HL-60/S4 treated with retinoic acid at 250 ng/mL for 4 days and 3 days (cell line): ENCODE data around the gene VPS13D.

Experiments used
- in situ Hi-C: fragments of 300-500 bp; cut with MboI; formaldehyde crosslinking; loops from 2 replicates; pipeline ENCODE4 v1.7.0; 2022; ENCODE audit warnings: low sequenced_read_pairs

Gene VPS13D, protein sequence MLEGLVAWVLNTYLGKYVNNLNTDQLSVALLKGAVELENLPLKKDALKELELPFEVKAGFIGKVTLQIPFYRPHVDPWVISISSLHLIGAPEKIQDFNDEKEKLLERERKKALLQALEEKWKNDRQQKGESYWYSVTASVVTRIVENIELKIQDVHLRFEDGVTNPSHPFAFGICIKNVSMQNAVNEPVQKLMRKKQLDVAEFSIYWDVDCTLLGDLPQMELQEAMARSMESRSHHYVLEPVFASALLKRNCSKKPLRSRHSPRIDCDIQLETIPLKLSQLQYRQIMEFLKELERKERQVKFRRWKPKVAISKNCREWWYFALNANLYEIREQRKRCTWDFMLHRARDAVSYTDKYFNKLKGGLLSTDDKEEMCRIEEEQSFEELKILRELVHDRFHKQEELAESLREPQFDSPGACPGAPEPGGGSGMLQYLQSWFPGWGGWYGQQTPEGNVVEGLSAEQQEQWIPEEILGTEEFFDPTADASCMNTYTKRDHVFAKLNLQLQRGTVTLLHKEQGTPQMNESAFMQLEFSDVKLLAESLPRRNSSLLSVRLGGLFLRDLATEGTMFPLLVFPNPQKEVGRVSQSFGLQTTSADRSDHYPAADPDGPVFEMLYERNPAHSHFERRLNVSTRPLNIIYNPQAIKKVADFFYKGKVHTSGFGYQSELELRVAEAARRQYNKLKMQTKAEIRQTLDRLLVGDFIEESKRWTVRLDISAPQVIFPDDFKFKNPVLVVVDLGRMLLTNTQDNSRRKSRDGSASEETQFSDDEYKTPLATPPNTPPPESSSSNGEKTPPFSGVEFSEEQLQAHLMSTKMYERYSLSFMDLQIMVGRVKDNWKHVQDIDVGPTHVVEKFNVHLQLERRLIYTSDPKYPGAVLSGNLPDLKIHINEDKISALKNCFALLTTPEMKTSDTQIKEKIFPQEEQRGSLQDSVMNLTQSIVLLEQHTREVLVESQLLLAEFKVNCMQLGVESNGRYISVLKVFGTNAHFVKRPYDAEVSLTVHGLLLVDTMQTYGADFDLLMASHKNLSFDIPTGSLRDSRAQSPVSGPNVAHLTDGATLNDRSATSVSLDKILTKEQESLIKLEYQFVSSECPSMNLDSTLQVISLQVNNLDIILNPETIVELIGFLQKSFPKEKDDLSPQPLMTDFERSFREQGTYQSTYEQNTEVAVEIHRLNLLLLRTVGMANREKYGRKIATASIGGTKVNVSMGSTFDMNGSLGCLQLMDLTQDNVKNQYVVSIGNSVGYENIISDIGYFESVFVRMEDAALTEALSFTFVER (N-terminal part only)

DNA sequence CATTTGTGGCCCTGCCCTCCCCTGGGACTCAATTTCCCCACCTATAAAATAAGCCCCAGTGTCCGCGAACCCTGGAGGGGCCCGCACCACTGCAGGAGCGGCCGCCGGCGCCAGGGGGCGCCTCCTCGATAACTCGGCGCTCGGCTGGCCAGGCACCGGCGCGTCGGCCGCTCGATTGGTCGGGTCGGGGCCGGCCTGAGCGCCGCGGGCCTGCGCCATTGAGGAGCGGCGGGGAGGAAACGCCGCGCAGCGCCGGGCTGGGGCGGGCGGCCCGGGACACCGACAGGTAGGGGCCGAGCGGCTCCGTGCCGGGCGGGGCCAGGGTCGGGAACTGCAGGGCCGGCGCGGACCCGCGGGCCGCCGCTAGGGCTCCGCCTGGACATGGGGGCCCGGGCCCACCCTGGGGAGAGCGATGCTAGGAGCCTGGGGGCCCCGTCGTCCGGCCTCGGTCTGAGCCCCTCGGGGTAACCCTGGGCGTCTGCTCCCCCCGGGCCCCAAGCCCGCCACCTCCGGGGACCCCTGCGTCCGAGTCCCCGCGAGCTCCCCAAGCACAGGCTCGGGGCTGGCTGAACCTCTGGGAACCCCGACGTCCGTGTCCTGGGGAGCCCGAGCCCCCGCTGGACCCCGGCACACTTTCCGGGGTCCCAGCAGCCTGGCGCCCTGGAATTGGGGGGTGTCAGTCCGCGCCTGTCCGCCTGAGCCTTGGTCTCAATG, at the start of gene VPS13D:
Gene VPS13D (plus strand): TSS at position 196 of the 714 bp plus-strand sequence. CDS start 4,237 bp downstream, outside the sequence.
- in situ Hi-C loops: no loop called here

DNA sequence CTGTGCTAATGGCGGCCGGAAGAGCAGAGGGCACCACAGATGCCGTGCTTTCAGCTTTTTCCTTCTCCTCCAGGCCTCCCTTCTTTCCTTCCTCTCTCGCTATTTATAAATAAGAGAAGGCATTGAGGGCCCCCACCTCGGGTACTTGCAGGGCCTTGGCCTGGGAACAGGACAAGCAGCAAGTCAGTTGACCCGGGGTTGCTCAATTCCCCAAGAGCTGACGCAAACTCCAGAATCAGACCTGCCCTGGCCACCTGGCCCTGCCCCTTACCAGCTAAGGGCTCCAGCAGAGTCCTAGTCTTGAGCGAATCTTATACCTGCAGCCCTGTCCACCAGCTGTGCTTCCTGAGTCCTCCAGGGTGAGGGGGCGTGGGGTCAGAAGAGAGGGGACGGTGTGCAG, 49.5 kb upstream of the VPS13D start:
- in situ Hi-C loops: no loop called here

DNA sequence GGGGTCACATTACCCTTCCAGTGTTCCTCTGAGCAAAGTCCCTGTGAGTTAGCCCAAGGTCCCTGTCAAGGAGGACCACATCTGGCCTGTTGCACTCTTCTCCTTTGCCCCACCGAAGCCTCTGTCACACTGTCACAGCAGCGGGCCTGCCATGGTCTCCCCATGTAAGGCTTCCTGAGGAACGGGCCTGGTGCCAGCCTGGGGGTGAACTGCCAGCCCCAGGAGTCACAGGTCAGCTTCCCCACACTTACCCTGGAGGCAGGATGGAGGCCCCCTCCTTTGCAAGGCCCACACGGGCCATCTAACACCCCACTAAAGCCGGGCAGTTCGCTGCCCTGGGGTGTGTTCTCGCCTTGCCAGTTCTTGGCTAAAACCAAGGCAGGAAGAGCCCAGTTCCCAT, 48.9 kb upstream of the VPS13D start:
- in situ Hi-C loops: no loop called here

DNA sequence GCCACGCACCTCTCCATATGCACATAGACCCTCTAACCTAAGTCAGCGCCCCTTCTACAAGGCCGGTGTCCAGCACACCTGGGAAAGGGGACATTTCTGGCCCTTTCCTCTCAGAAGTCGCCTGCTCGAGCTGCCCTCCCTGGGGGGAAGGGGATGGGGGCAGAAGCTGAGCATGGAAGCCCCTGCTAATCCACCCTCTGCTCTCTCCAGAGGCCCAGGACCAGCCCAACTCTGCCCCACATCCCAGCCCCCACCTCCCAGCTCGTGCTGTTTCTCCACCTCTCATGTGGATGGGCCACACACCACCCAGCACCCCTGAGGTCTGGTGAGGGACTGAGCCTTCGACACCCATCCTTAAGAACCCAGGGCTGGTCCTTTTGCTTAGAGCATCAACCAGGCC, 48.3 kb upstream of the VPS13D start:
- in situ Hi-C loops: no loop called here

DNA sequence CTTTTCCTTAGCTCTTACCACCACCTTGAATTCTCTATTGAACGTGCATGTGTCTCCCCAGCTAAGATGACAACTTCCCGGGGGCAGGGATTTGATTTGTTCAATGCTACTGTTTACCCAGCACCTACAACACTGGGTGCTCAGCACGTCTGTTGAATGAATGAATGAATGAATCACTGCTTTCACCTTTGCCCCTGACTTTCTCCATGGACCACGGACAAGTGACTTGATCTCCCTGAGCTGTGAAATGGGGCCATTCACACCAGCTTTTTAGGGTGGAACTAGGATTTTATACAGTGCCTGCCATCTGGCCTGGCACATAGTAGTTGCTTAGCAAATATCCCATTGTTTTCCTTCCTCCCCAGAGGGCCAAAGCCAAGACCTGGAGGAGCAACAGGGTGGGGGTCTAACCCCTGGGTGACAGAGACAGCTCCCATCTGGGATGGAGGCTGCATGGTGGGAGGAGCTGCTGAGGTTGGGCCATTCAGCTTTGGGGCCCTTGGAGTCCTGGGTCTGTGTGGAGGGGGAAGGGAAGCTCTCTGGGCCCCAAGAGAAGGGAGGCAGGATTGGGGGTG, 47.3 kb upstream of the VPS13D start:
- in situ Hi-C loops: no loop called here

DNA sequence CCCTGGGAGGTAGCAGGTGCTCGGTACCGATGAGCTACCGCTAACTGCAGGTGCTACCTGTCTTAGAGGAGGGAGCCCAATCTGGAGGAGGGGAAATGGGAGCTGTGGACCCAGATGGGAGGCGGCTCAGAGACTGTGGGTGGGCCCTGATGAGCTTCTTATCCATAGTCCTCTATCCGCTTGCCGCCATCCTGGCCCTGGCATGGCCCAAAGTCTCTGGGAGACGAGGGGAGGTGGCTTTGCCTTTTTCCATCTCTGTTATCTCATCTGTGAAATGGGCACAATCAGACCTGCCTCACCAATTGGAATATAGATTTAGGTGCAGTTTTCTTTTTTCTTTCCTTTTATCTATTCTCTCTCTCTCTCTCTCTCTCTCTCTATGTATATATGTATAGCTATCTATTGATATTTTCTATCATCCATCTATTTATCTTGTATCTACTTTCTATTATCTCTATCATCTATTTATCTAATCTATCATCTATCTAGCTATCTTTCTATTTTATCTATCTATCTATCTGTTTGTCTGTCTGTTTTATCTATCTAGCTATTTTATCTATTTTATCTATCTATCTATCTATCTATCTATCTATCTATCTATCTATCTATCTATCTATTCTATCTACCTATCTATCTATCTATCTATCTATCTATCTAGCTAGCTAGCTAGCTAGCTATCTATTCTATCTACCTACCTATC, 46.6 kb upstream of the VPS13D start:
- in situ Hi-C loops: no loop called here

DNA sequence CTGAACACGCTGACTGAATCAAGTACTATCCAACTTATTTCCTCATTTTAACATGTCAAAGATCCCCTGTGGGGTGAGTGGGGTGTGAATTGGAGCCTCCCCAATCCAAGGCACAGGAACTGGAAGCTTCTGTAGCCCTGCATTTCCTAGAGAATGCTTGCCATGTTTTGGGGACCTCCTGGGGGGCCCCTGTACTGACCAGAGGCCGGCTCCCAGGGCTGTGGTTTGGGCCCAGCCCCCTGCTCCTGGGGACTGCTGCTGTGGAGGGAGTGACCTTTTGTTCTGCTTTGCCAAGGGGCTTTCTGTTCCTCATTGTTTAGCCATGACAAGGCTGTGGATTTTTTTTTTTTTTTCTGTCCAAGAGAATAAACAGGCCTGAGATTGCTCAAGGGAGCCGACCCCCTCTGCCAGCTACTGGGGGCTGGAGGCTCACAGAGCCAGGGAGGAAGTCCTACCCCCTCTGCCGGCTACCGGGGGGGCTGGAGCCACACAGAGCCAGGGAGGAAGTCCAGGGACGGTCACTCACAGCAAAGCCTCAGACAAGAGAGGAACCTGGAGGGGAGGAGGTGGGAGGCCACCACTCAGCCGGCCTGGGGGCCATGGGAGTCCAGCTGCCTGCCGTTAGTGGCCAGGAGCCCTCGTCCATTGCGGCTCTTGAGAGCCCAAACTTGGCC, 45.7 kb upstream of the VPS13D start:
- in situ Hi-C loops: no loop called here

DNA sequence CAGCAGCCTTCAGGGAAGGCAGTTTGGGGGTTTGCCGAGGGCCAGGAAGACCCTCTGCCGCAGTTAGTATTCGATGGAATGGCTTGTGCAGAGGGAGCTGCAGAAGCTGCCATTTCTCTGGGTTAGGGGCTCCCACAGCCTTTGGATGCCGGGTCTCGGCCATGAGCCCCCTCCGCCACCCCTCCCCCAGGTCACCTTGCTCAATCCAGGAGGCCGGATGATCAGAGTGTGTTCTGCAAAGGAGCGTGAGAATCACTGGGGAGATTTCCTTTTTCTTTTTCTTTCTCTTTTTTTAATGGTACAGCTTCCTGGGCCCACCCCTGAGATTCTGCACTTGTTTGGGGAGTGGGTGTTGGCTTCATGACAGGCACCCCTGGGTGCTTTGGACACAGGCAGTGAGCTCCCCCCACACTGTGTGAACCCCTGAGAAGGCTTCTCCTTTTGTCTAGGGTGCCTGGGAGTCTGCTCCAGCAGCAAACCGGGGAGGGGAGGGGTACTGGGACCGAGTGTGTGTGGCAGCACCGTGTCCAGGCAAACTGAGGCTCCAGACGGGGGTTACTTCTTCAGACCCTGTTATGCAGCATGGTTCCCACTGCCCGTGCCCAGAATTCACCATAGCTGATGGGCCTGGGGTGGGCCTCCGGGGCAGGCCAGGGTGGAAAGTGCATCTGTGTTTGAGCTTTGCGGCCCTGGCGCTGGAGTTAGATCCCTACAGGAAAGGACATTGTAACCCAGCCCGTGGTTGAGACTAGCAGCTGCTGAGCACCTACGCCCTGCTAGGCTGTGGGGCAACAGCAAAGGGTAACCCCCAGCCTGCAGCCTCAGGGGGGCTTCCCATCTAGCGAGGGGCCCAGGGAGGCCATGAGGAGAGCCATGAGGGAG, 44.6 kb upstream of the VPS13D start:
- in situ Hi-C loops: no loop called here

DNA sequence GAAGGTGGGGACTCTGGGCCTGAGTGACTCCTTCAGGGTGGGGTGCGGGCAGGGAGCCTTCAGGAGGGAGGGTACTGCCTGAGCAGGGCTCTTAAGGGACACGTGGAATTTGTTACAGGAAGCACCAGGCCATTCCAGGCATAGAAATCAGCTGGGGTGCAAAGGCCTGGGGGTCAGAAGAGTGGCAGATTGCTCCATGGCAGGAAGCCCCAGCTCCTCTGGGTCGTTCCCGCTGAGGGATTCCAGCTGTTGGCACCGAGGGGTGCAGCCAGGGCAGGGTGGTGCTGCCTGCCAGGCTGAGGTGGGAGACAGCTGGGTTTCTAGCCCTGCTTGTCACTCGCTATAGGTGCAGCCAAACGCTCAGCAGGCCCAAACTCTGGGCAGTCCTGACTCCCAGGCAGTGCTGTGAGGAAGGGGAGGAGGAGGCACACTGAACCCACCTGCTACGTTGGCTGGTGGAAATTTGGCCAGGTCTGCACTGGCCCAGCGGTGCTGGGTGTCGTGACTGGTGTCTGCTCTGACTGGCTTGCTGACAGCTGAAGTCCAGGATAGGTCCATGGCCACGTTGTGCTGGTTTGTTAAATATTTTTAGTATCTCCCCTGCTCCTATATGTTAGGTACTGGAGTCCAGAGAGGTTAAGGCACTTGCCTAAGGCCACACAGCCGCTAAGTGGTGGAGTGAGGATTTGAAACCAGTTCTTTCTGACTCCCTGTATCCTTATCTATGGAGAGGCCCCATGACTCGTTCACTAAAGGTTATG, 43.7 kb upstream of the VPS13D start:
- in situ Hi-C loops: no loop called here

DNA sequence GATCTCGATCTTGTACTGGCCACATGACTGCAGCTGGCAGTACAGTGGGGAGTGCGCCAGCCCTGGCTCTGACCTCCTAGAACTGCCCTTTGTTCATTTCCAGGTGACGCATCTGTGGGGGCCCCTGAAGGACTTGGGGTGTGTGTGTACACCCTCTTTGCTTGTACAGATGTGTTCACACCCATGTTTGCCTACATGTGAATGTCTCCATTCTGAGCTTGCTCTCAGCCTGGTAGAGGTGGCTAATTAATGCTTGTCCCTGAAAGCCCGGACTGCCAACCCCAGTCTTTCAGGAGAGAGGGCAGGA, 43.2 kb upstream of the VPS13D start:
- in situ Hi-C loops: no loop called here

DNA sequence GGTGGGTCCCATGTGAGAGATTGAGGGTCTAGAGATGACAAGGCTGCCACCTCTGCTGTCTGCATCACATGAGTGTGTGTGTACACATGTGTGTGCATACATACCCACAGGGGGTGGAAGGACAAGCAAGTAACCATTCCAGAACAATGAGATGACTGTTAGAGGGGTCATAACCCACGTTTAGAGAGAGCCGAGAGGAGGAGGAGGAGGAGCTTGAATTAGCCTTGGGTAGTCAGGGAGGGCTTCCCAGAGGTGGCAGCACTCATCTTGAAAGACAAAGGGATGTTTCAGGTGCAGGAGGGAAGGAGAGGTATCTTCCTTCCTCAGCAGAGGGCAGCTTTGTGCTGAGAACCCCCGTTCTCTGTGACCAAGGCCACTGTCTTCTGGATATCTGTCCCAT, 41.7 kb upstream of the VPS13D start:
- in situ Hi-C loops: no loop called here

DNA sequence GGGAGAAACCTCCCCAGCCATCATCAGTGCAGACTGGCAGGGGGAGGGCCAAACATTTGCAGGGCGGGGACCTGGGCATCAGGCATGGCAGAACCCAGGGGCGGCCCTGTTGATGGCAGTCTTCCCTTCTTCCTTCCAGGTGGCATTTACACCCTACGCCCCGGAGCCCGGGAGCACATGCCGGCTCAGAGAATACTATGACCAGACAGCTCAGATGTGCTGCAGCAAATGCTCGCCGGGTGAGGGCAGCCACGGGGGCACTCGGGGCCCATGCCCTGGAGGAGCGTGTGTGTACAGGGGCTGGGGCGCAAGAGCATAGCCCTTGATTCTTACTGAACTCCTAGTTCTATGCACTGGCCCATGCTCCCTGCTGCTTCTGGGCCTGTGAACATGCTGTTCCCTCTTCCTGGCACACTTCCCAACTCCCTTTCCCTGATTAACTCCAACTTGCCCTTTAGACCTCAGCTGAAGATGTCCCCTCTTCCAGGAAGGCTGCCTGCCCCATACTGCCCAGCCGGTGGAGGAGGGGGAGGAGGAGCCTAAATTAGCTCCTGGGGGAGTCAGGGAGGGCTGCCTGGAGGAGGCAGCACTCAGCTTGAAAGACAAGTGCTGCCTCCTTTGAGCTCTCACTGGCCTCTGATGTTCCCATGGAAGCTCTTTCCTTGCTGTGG, 41.0 kb upstream of the VPS13D start:
- in situ Hi-C loops: no loop called here

DNA sequence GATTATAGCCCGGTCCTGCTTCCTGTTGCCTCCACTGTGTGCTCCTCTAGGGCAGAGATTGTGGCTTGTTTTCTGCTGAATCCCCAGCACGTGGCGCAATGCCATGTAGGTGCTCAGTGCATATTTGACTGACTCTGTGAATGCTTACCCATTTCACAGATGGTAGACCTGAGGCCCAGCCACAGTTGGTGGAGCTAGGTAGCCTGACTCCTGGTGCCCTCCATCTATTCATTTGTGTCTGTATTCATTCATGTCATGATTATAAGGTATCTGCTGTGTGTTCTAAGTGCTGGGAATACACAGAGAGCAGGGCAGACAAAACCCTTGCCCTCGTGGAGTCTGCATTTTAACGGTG, 40.5 kb upstream of the VPS13D start:
- in situ Hi-C loops: no loop called here

DNA sequence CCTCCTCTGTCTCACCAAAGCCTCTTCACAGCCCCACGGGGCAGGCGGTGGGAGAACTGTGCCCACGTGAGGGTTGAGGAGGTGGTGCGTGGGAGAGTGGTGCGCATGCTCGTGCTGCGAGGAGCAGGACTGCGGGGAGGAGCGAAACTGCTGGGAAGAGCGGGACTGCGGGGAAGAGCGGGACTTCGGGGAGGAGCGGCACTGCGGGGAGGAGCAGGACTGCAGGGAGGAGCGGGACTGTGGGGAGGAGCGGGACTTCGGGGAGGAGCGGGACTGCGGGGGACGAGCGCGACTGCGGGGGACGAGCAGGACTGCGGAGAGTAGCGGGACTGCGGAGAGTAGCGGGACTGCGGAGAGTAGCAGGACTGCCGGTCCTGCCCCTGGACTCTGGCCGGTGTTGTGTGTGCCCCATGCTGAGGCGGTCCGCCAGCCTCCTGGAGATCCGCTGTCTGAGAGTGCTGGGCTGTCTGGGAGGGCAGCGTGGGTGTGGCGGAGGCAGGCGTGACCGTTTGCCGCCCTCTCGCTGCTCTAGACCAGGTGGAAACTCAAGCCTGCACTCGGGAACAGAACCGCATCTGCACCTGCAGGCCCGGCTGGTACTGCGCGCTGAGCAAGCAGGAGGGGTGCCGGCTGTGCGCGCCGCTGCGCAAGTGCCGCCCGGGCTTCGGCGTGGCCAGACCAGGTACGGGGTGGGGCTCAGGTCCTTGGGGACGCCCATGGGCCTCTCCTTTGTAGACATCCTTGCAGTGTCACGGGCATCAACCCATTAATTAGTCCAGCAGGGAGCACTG, 38.4 kb upstream of the VPS13D start:
- in situ Hi-C loops: no loop called here

DNA sequence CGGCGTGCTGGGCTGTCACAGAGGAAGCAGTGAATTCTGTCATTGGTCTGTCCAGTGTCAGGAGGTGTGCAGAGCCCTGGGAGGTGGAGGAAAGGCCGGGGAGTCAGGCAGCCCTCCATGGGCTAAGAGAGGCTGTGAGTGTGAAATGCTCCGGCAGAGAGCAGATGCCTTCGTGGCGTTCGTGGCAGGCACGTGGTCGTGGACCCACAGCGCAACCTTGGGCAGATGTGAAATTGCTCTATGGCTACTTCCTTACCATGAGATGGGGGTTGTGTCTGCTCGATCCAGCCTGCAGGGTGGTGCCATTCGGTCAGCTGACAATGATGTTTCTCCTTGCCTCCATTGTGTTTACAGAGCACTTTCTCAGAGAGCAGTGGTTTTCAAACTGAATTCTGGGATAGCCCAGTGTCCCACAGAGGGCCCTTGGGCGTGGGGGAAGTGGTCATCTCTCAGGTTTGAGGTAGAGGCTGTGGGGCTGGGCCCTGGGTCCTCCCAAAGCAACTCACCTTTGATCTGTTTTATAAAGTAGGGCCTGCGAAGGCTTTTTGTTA, 35.1 kb upstream of the VPS13D start:
- in situ Hi-C loops: no loop called here

DNA sequence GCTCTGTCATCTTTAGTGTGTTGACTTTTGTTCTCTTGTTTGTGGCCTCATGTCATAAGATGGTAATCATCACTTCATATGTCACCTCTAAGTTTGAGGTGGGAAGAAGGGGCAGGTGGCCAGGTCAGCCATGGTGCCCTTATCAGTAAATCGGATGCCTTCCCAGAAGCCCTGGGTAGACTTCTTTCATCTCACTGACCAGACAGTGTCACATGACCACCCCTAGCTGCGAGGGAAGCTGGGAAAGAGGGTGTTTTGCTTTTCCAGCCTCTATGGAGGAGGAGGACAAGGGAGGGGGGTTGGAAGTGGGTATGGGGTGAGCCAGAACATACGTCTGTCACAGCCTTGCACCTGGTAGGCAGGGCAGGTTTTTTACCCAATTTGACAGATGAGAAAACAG, 34.4 kb upstream of the VPS13D start:
- in situ Hi-C loops: no loop called here
